HEK293T (cell line): ENCODE measurements around the gene ACADM.
"Not testable (repeated sequence)": the region's sequence is repeated elsewhere in the genome, so short reads cannot be mapped to it uniquely, and the experiment has no call there.

Experiments
- CTCF ChIA-PET: fragments of 350-600 bp; formaldehyde crosslinking; extraction: SDS; loops from one replicate; lab custom pipeline; 2021; ENCODE audit warnings: antibody characterized with exemption, inconsistent platforms; lab: Yijun Ruan, JAX
- POLR2A ChIA-PET: fragments of 350-600 bp; formaldehyde crosslinking; extraction: SDS; loops from one replicate; lab custom pipeline; 2020; ENCODE audit warnings: antibody characterized with exemption, inconsistent platforms; lab: Yijun Ruan, JAX
- DNase-seq: peaks from one replicate; pipeline ENCODE4 v3.0.0; 2012; ENCODE audit warnings: mixed read lengths; ENCODE audit errors: extremely low spot score
- ARNT ChIP-seq: fragments of 450-650 bp; IDR thresholded peaks from 2 replicates; pipeline ENCODE4 v1.6.1; 2017; ENCODE audit warnings: mild to moderate bottlenecking
- BHLHE40 ChIP-seq: fragments of 450-650 bp; IDR thresholded peaks from 2 replicates; pipeline ENCODE4 v1.6.1; 2016; ENCODE audit warnings: mild to moderate bottlenecking, moderate library complexity, borderline replicate concordance
- CTBP1 ChIP-seq: fragments of 450-650 bp; IDR thresholded peaks from 2 replicates; pipeline ENCODE4 v1.6.1; 2016; ENCODE audit warnings: borderline replicate concordance
- ELF4 ChIP-seq: fragments of 450-650 bp; IDR thresholded peaks from 2 replicates; pipeline ENCODE4 v1.6.1; 2017; ENCODE audit warnings: antibody characterized with exemption
- FOXA1 ChIP-seq: fragments of 450-650 bp; IDR thresholded peaks from 2 replicates; pipeline ENCODE4 v1.6.1; 2016; ENCODE audit warnings: mild to moderate bottlenecking
- FOXK2 ChIP-seq: fragments of 450-650 bp; IDR thresholded peaks from 2 replicates; pipeline ENCODE4 v1.6.1; 2016; ENCODE audit warnings: mild to moderate bottlenecking
- FOXM1 ChIP-seq: fragments of 450-650 bp; IDR thresholded peaks from 2 replicates; pipeline ENCODE4 v1.6.1; 2017; ENCODE audit warnings: mild to moderate bottlenecking, borderline replicate concordance
- HDGF ChIP-seq: fragments of 450-650 bp; IDR thresholded peaks from 2 replicates; pipeline ENCODE4 v1.6.1; 2017; ENCODE audit warnings: antibody characterized with exemption, borderline replicate concordance
- L3MBTL2 ChIP-seq: fragments of 450-650 bp; conservative IDR thresholded peaks from 2 replicates; pipeline ENCODE4 v1.6.1; 2016; ENCODE audit warnings: mild to moderate bottlenecking
- LEF1 ChIP-seq: fragments of 450-650 bp; IDR thresholded peaks from 2 replicates; pipeline ENCODE4 v1.6.1; 2017; ENCODE audit warnings: mild to moderate bottlenecking, borderline replicate concordance
- NFRKB ChIP-seq: fragments of 450-650 bp; IDR thresholded peaks from 2 replicates; pipeline ENCODE4 v1.6.1; 2016; ENCODE audit warnings: mild to moderate bottlenecking, moderate library complexity
- SP1 ChIP-seq: fragments of 450-650 bp; IDR thresholded peaks from 2 replicates; pipeline ENCODE4 v1.6.1; 2017
- SUZ12 ChIP-seq: fragments of 450-650 bp; IDR thresholded peaks from 2 replicates; pipeline ENCODE4 v1.6.1; 2016; ENCODE audit warnings: mild to moderate bottlenecking
- TARDBP ChIP-seq: fragments of 450-650 bp; IDR thresholded peaks from 2 replicates; pipeline ENCODE4 v1.6.1; 2016
- ZNF384 ChIP-seq: fragments of 450-650 bp; IDR thresholded peaks from 2 replicates; pipeline ENCODE4 v1.6.1; 2016
- TF ChIP-seq, protein P1 (sequence below): fragments of 450-650 bp; IDR thresholded peaks from 2 replicates; pipeline ENCODE4 v1.6.1; 2016

ACADM gene

DNA sequence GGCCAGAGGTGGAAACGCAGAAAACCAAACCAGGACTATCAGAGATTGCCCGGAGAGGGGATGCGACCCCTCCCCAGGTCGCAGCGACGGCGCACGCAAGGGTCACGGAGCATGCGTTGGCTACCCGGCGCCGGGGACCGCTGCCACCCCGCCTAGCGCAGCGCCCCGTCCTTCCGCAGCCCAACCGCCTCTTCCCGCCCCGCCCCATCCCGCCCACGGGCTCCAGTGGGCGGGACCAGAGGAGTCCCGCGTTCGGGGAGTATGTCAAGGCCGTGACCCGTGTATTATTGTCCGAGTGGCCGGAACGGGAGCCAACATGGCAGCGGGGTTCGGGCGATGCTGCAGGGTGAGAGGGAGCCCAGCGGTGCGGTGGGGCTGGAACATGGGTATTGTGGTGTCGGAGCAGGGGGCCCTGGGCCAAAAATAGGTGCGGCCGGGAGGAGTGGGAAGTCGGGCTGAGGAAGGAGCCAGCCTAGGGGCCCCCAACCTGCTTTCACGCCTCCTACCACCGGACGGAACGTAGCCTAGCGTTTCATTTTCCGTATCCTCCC is at the start of gene ACADM:
Gene ACADM (plus strand): TSS at position 238 of the 551 bp plus-strand sequence. CDS start 79 bp downstream, at position 317.
- ChIA-PET POLR2A (interaction anchor here (3.9 kb wide), 1 partner anchor 61 kb away, joined by 25 read pairs; the partner anchor contains the start of gene RABGGTB), CTCF (no interaction called here)
- TF ChIP-seq NFRKB = no peak
- TF ChIP-seq, protein P1, sequence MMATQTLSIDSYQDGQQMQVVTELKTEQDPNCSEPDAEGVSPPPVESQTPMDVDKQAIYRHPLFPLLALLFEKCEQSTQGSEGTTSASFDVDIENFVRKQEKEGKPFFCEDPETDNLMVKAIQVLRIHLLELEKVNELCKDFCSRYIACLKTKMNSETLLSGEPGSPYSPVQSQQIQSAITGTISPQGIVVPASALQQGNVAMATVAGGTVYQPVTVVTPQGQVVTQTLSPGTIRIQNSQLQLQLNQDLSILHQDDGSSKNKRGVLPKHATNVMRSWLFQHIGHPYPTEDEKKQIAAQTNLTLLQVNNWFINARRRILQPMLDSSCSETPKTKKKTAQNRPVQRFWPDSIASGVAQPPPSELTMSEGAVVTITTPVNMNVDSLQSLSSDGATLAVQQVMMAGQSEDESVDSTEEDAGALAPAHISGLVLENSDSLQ = no peak
- peak; percentile 32 for TF ChIP-seq L3MBTL2
- TF ChIP-seq FOXA1 = no peak
- no peak for TF ChIP-seq FOXM1
- TF ChIP-seq HDGF = no peak
- TF ChIP-seq BHLHE40 = no peak
- TF ChIP-seq ARNT = no peak
- no peak for TF ChIP-seq SP1
- no peak for TF ChIP-seq SUZ12
- no peak for TF ChIP-seq FOXK2
- TF ChIP-seq ELF4 = 0 out of 2 replicates have a peak, but pooled peaks have one; percentile 32
- TF ChIP-seq CTBP1 = no peak
- peak; percentile 80 for TF ChIP-seq TARDBP
- TF ChIP-seq ZNF384 = no peak
- no peak for TF ChIP-seq LEF1
- DNase-seq = peak; percentile 85

DNA sequence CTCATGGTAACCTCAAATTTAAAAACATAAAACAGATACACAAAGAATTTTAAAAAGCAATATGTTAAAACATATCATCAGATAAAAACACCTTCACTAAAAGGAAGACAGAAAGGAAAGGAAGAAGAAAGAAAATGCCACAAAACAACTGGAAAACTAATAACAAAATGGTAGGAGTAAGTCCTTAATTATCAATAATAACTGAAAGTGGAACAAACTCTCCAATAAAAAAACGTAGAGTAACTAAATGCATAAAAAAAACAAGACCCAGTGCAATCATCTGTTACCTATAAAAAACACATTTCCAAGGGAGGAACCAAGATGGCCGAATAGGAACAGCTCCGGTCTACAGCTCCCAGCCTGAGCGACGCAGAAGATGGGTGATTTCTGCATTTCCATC is 47.1 kb upstream of the ACADM start:
- DNase-seq = no peak
- CTCF ChIA-PET = no interaction called here
- TF ChIP-seq L3MBTL2 (peak; percentile 46; the same call in 1 of the 2 replicates), ZNF384 (no peak)
- POLR2A ChIA-PET = no interaction called here

DNA sequence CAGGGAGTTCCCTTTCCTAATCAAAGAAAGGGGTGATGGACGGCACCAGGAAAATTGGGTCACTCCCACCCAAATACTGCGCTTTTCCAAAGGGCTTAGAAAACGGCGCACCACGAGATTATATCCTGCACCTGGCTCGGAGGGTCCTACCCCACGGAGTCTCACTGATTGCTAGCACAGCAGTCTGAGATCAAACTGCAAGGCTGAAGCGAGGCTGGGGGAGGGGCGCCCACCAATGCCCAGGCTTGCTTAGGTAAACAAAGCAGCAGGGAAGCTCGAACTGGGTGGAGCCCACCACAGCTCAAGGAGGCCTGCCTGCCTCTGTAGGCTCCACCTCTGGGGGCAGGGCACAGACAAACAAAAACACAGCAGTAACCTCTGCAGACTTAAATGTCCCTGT is 46.5 kb upstream of the ACADM start:
- CTCF ChIA-PET, DNase-seq, POLR2A ChIA-PET: not testable (repeated sequence)

DNA sequence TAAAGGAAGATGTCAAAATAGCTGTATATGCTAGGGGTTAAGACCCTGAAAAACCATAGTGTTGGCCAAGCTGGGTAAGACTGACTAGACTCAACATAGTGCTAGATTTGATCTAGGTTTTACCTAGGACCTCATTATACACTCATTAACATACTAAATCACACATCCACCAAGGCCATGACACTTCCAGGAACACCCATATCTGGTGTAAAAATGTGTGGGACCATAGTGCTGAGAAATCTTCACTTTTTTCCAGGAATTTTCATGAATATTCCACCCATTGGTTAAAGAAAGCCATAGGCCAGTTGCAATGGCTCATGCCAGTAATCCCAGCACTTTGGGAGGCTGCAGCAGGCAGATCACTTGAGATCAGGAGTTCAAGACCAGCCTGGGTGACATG is 34.0 kb upstream of the ACADM start:
- POLR2A ChIA-PET = no interaction called here

DNA sequence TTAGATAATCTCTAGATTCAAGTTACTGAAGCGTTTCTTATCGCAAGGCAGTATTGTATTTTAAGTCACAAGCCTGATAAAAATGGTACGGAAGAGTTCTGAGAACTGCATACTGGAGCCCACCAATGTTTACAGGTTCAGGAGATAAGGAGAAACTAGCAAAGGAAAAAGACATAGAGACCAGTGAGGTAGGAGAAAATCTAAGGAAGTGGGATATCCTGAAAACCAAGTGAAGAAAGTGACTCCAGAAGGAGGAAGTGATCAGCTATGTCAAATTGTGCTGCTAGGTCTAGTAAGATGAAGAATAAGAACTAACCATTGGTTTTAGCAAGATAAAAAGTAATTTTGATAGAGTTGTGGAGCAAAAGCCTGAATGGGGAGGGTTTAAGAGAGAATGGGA is 31.0 kb upstream of the ACADM start:
- DNase-seq = no peak
- POLR2A ChIA-PET = no interaction called here
- no peak for TF ChIP-seq SP1
- TF ChIP-seq HDGF = no peak
- no peak for TF ChIP-seq ELF4
- no peak for TF ChIP-seq FOXK2
- no peak for TF ChIP-seq FOXA1
- TF ChIP-seq, protein P1 = no peak
- no peak for TF ChIP-seq BHLHE40
- TF ChIP-seq SUZ12 = no peak
- TF ChIP-seq L3MBTL2 = no peak
- TF ChIP-seq LEF1 = no peak
- no peak for TF ChIP-seq CTBP1
- TF ChIP-seq FOXM1 = no peak
- no peak for TF ChIP-seq ARNT
- TF ChIP-seq ZNF384 = no peak
- no peak for TF ChIP-seq NFRKB
- no peak for TF ChIP-seq TARDBP
- CTCF ChIA-PET = no interaction called here

More for the DNA sequence above, 34.0 kb upstream of the ACADM start:
- TF ChIP-seq ELF4 (no peak), CTBP1 (no peak), NFRKB (no peak), SUZ12 (no peak), ARNT (no peak)
- no peak for DNase-seq
- CTCF ChIA-PET = no interaction called here

DNA sequence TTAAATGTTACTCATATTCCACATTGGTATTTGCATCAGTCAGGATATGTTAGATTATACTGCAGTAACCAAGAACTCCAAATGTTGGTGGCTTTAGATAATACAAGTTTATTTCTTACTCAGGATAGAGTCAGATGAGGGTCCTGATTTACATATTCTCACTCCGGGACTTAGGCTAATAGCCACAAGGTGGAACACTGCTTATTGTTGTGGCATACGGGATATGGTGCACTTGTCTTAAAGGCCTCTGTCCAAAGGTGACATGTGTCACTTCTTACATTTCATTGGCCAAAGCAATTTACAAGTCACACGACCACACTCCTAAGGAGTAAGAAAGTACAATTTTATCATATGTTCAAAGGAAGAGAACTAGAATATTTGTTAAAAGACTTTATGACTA is 28.5 kb upstream of the ACADM start:
- TF ChIP-seq LEF1 (no peak), TARDBP (no peak), FOXM1 (no peak), SUZ12 (no peak), NFRKB (no peak), FOXA1 (no peak), ZNF384 (no peak), SP1 (no peak), L3MBTL2 (no peak), FOXK2 (no peak), BHLHE40 (no peak), CTBP1 (no peak), ELF4 (no peak), HDGF (no peak), ARNT (no peak)
- TF ChIP-seq, protein P1 = no peak
- ChIA-PET POLR2A (no interaction called here), CTCF (no interaction called here)
- DNase-seq = no peak

DNA sequence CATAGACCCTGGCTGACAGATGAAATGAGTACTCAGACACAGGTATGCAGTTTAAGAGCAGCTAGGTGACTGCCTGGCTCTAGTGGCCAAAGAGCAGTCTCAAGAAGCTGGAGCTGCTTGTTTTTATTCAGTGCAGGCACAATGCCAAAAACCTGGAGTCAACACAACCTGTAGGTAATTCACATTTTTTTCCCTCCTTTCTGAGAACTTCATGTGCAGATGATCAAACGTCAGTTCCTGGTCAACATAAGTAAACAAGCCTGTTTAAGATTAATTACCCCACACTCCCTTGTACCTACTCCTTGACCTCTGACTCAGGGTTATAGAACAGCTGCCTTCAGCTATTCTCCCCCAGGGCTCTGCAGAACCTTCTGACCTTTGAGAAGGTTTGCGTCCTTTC is 17.3 kb upstream of the ACADM start:
- TF ChIP-seq L3MBTL2 = no peak
- TF ChIP-seq CTBP1 = no peak
- no peak for TF ChIP-seq SP1
- no peak for TF ChIP-seq FOXM1
- TF ChIP-seq ARNT = no peak
- no peak for TF ChIP-seq FOXA1
- TF ChIP-seq FOXK2 = no peak
- TF ChIP-seq TARDBP = no peak
- no peak for TF ChIP-seq ELF4
- no peak for TF ChIP-seq LEF1
- TF ChIP-seq HDGF = no peak
- TF ChIP-seq BHLHE40 = no peak
- TF ChIP-seq NFRKB = no peak
- TF ChIP-seq ZNF384 = no peak
- TF ChIP-seq, protein P1 = no peak
- no peak for TF ChIP-seq SUZ12
- ChIA-PET CTCF (no interaction called here), POLR2A (interaction anchor here (1.7 kb wide), 2 partner anchors 16 to 78 kb away, joined by 4 read pairs; partner anchors contain the start of gene RABGGTB)
- no peak for DNase-seq
